MCF 10A (cell line): ENCODE measurements around the gene NTMT2. TPM values are rescaled to one million over a fixed set of nuclear protein-coding genes. Genes with fewer than 3 reads are reported as not detected.

Experiments
- BruUV-seq: library from RNA; stranded (reverse); fragments of 400-500 nt; replicated peaks from 2 replicates; lab custom pipeline; 2021; lab: Mats Ljungman, UMichigan
- CTCF ChIA-PET: fragments of 300-600 bp; sonication (Branson Sonifier 250); formaldehyde crosslinking; extraction: SDS; loops from one replicate; lab custom pipeline; 2021; ENCODE audit warnings: antibody characterized with exemption, inconsistent platforms; lab: Yijun Ruan, JAX
- POLR2A ChIA-PET: fragments of 300-600, 350-650 bp; sonication (Branson Sonifier 250); formaldehyde crosslinking; extraction: SDS; loops from one replicate; lab custom pipeline; 2020; ENCODE audit warnings: antibody characterized with exemption, inconsistent platforms; lab: Yijun Ruan, JAX
- DNase-seq: peaks from one replicate; pipeline ENCODE4 v3.0.0-alpha.2; 2018; ENCODE audit not compliant: unreplicated experiment
- H3K27ac Mint-ChIP-seq: one replicate; pipeline ENCODE4 v1.8.0; 2022; ENCODE audit warnings: mild to moderate bottlenecking, low read depth, mixed read lengths; ENCODE audit not compliant: unreplicated experiment
- H3K27me3 Mint-ChIP-seq: one replicate; pipeline ENCODE4 v1.8.0; 2022; ENCODE audit warnings: mixed read lengths; ENCODE audit not compliant: insufficient read depth, unreplicated experiment
- H3K36me3 Mint-ChIP-seq: one replicate; pipeline ENCODE4 v1.8.0; 2022; ENCODE audit warnings: mild to moderate bottlenecking, moderate library complexity, mixed read lengths; ENCODE audit not compliant: insufficient read depth, unreplicated experiment
- H3K4me1 Mint-ChIP-seq: one replicate; pipeline ENCODE4 v1.8.0; 2022; ENCODE audit warnings: mixed read lengths; ENCODE audit not compliant: insufficient read depth, unreplicated experiment
- H3K4me3 Mint-ChIP-seq: one replicate; pipeline ENCODE4 v1.8.0; 2022; ENCODE audit warnings: mild to moderate bottlenecking, moderate library complexity, mixed read lengths; ENCODE audit not compliant: unreplicated experiment
- H3K9me3 Mint-ChIP-seq: one replicate; pipeline ENCODE4 v1.8.0; 2022; ENCODE audit warnings: mixed read lengths; ENCODE audit not compliant: unreplicated experiment
- intact Hi-C: fragments of 100-400 bp; cut with micrococcal nuclease; formaldehyde crosslinking; loops from 2 replicates; pipeline ENCODE4 v1.14.1; 2022
- total RNA-seq: library from RNA; stranded (reverse); gene quantifications from 2 replicates; pipeline ENCODE4 v1.2.3, GENCODE V29; 2022
- TF ChIP-seq, protein P1 (sequence below): fragments of 200-600 bp; IDR thresholded peaks from one replicate; pipeline ENCODE4 v1.8.0; 2022; ENCODE audit warnings: antibody characterized with exemption, mild to moderate bottlenecking; ENCODE audit not compliant: unreplicated experiment

The NTMT2 gene
- total RNA-seq, 1 experiment from 2014 or later = not detected

DNA sequence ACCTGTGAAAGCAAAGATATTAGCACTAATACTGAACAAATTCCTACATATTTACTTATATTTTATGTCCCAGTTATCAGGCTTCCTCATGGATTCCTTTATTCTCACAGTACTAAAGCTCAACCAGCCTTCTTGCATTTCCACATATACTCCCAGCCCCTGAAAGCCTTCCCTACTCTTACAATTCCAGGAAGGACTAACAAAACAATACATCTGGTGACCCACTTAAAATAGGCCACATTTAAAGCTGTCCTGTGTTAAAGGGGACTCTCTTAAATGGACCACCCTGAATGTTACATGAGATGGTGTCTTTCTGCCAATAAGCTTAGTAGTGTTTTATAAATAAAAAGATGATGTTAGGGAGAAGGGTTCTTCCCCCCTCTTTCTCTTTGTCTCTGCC lies 54.4 kb downstream of the NTMT2 start:
- intact Hi-C loops = no loop called here
- H3K4me3 Mint-ChIP-seq = no peak overlapping the region
- no peaks in the 10 kb centered on the region for H3K27me3 Mint-ChIP-seq
- no peaks in the 10 kb centered on the region for H3K9me3 Mint-ChIP-seq
- POLR2A ChIA-PET = interaction anchor here (0.6 kb wide), 1 partner anchor 40 kb away, joined by 3 read pairs; no protein-coding TSS in a partner anchor
- TF ChIP-seq, protein P1, sequence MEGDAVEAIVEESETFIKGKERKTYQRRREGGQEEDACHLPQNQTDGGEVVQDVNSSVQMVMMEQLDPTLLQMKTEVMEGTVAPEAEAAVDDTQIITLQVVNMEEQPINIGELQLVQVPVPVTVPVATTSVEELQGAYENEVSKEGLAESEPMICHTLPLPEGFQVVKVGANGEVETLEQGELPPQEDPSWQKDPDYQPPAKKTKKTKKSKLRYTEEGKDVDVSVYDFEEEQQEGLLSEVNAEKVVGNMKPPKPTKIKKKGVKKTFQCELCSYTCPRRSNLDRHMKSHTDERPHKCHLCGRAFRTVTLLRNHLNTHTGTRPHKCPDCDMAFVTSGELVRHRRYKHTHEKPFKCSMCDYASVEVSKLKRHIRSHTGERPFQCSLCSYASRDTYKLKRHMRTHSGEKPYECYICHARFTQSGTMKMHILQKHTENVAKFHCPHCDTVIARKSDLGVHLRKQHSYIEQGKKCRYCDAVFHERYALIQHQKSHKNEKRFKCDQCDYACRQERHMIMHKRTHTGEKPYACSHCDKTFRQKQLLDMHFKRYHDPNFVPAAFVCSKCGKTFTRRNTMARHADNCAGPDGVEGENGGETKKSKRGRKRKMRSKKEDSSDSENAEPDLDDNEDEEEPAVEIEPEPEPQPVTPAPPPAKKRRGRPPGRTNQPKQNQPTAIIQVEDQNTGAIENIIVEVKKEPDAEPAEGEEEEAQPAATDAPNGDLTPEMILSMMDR = no peak
- no peak overlapping the region for H3K27ac Mint-ChIP-seq
- H3K4me1 Mint-ChIP-seq = no peaks in the 10 kb centered on the region
- no TSS peak for BruUV-seq
- CTCF ChIA-PET = no interaction called here
- no peak for DNase-seq
- H3K36me3 Mint-ChIP-seq = no peaks in the 10 kb centered on the region

DNA sequence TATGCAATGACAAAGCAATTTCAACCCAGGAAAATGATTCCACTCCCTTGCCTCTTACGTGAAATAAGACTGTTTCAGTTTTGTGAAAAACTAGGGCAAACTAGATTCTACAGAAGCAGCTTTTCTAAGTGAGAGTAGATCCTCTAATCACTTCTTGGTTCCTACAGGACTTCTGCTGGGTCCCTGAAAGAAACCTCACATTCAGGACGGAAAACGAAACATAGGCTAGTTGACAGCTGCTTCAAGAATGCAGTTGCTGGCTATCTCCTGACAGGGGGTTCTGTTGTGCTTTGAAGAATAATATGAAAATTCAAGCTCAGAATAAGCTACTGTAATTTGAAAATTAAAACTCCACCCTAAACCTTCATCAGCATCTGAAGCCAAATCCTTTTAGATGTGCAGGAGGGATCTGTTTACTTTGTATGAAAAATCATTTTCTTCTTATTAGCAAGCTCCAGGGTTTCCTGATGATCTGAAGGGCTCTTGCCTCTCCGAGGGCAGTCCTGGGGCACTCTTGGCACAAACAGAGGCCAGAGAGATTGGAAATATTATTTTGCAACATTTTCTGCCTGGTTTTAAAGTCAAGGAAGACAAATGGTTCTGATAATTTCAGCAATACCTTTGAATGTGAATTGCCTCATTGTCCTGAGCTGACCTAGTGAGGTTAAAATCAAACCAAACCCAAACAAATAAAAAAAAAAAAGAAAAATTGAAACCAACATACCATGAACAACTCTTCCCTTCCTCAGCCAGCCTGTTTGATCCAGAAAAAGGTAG lies 55.0 kb downstream of the NTMT2 start:
- Mint-ChIP-seq H3K4me1 (no peaks in the 10 kb centered on the region), H3K4me3 (no peak overlapping the region), H3K27me3 (no peaks in the 10 kb centered on the region), H3K9me3 (peaks cover 4% of the 10 kb centered on the region), H3K27ac (no peak overlapping the region), H3K36me3 (no peaks in the 10 kb centered on the region)
- intact Hi-C loops = no loop called here
- TF ChIP-seq, protein P1 = no peak
- CTCF ChIA-PET = no interaction called here
- POLR2A ChIA-PET = interaction anchor here (0.6 kb wide), 1 partner anchor 41 kb away, joined by 3 read pairs; no protein-coding TSS in a partner anchor
- no peak for DNase-seq
- no TSS peak for BruUV-seq

DNA sequence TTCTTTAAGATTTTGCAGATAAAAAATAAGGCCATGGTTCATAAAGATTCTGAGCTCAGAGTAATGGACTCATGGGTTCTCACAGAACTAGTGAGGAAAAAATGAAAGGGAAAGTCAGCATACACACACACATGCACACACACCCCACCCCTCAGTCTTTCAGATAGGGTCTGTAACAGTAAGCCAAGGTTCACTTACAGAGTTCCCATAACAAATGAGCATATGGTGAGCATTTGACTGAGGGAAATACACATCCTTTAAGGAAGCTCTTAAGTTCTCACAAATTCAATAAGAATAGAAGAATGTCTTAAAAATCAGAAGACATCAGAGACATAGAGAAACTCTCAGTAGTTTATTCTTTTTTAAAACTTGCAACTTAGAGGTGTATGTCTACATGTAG lies 57.9 kb downstream of the NTMT2 start:
- ChIA-PET CTCF (interaction anchor here (1.2 kb wide), 1 partner anchor 9 kb away, joined by 3 read pairs; no protein-coding TSS in a partner anchor), POLR2A (no interaction called here)
- H3K4me3 Mint-ChIP-seq = no peak overlapping the region
- no peaks in the 10 kb centered on the region for H3K4me1 Mint-ChIP-seq
- TF ChIP-seq, protein P1 = no peak
- H3K36me3 Mint-ChIP-seq = no peaks in the 10 kb centered on the region
- H3K27me3 Mint-ChIP-seq = no peaks in the 10 kb centered on the region
- no peak for DNase-seq
- H3K27ac Mint-ChIP-seq = no peak overlapping the region
- no TSS peak for BruUV-seq
- peaks cover 7% of the 10 kb centered on the region for H3K9me3 Mint-ChIP-seq
- intact Hi-C loops = no loop called here

DNA sequence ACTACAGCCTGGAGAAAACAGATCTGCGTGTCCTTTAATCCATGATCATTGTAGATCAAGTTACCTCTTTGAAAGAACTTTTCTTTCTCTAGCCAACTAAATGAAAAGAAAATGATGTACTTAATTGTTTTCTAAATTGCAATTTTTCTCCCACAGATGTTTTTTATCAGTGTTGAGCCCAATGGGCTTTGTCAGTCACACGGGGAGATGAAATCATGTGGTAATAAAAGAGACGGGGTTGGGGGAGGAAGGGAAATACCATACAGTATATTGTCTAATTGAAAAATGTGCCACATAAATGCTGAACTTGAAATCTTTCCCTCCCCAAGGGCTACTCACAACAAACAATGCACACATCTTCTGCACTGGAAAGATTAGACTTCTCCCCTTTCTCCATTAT lies 58.4 kb downstream of the NTMT2 start:
- Mint-ChIP-seq H3K27me3 (no peaks in the 10 kb centered on the region), H3K36me3 (no peaks in the 10 kb centered on the region), H3K4me3 (no peak overlapping the region), H3K9me3 (peaks cover 7% of the 10 kb centered on the region), H3K27ac (no peak overlapping the region), H3K4me1 (no peaks in the 10 kb centered on the region)
- intact Hi-C loops = no loop called here
- BruUV-seq = no TSS peak
- DNase-seq = no peak
- TF ChIP-seq, protein P1 = no peak
- ChIA-PET POLR2A (no interaction called here), CTCF (no interaction called here)
